Measurements from ENCODE around the gene EEF2K. TPM values are rescaled to one million over a fixed set of nuclear protein-coding genes. Genes with fewer than 3 reads are reported as not detected.

Gene EEF2K
- total RNA-seq, 1 experiment from 2014 or later = 31.8 TPM

DNA sequence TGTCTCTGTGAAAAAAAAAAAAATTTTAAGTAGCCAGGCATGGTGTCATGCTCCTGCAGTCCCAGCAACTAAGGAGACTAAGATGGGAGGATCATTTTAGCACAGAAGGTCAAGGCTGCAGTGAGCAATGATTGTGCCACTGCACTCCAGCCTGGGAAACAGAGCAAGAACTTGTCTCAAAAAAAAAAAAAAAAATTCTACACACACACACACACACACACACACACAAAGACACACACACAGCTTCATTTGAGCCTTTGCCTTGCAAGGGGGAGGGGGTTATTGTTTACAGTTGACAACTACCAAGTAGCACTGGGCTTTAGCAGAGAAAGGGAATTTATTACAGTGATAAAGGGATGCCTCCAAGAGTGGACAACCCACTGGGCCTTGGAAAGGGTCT is 86.2 kb downstream of the EEF2K start:
- intact Hi-C loops (cut with micrococcal nuclease; ENCODE audit: unreplicated experiment) = no loop called here
- H3K4me1 Mint-ChIP-seq (ENCODE audit: low read depth, unreplicated experiment) = no peaks in the 10 kb centered on the region
- TF ChIP-seq, protein P1, sequence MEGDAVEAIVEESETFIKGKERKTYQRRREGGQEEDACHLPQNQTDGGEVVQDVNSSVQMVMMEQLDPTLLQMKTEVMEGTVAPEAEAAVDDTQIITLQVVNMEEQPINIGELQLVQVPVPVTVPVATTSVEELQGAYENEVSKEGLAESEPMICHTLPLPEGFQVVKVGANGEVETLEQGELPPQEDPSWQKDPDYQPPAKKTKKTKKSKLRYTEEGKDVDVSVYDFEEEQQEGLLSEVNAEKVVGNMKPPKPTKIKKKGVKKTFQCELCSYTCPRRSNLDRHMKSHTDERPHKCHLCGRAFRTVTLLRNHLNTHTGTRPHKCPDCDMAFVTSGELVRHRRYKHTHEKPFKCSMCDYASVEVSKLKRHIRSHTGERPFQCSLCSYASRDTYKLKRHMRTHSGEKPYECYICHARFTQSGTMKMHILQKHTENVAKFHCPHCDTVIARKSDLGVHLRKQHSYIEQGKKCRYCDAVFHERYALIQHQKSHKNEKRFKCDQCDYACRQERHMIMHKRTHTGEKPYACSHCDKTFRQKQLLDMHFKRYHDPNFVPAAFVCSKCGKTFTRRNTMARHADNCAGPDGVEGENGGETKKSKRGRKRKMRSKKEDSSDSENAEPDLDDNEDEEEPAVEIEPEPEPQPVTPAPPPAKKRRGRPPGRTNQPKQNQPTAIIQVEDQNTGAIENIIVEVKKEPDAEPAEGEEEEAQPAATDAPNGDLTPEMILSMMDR (IDR thresholded peaks at IDR 0.05; ENCODE audit: unreplicated experiment) = no peak
- no peak for DNase-seq
- peaks cover 26% of the 10 kb centered on the region for H3K36me3 Mint-ChIP-seq (ENCODE audit: insufficient read depth, unreplicated experiment)
- H3K4me3 Mint-ChIP-seq (ENCODE audit: low read depth, unreplicated experiment) = no peak overlapping the region
- no peaks in the 10 kb centered on the region for H3K27me3 Mint-ChIP-seq (ENCODE audit: unreplicated experiment)
- H3K27ac Mint-ChIP-seq (ENCODE audit: unreplicated experiment) = no peak overlapping the region
- CTCF ChIA-PET = no interaction called here
- H3K9me3 Mint-ChIP-seq (ENCODE audit: low read depth, unreplicated experiment) = no peaks in the 10 kb centered on the region
- BruUV-seq (replicated peaks) = no TSS peak

DNA sequence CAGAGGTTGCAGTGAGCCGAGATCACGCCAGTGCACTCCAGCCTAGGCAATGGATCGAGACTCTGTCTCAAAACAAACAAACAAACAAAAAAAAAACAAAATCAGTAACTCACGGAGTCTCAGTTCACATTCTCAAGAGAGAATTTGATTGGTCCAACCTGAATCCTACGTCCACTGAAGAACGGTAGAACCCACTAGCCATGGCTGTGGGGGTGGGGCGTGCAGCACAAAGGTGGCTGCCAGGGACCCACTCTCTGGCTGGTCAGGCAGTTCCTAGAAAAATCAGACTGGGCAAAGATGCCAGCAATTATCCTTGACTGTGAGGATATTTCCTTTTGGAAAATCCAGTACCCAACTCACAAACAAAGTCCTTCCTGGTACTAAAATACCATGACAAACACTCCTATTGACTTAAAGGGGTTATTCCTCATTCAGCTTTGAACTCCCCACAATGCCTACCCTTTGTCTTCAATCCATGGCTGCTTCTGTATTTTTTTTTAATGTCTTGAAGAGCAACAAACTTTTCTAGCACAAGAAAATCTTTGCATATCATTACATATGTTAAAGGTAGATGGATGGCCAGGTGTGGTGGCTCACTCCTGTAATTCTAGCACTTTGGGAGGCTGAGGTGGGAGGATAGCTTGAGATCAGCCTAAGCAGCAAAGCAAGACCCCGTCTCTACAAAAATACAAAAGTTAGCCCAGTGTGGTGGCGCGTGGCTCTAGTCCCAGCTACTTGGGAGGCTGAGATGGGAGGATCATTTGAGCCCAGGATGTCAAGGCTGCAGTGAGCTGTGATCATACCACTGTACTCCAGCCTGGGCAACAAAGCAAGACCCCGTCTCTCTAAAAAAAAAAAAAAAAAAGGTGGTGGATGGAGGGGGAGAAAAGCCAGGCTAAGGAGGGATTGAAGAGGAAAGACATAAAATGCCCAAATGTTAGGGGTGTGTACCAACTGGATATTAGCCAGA is 87.3 kb downstream of the EEF2K start:
- no peak overlapping the region for H3K27ac Mint-ChIP-seq (ENCODE audit: unreplicated experiment)
- H3K36me3 Mint-ChIP-seq (ENCODE audit: insufficient read depth, unreplicated experiment) = peaks cover 36% of the 10 kb centered on the region
- CTCF ChIA-PET = interaction anchor here (0.6 to 1.2 kb wide), 3 partner anchors 75 to 566 kb away, joined by 3 to 6 read pairs (median 4); no protein-coding TSS in a partner anchor
- intact Hi-C loops (cut with micrococcal nuclease; ENCODE audit: unreplicated experiment) = no loop called here
- TF ChIP-seq, protein P1 (IDR thresholded peaks at IDR 0.05; ENCODE audit: unreplicated experiment) = no peak
- DNase-seq = no peak
- peaks cover under 1% of the 10 kb centered on the region for H3K4me1 Mint-ChIP-seq (ENCODE audit: low read depth, unreplicated experiment)
- no TSS peak for BruUV-seq (replicated peaks)
- H3K27me3 Mint-ChIP-seq (ENCODE audit: unreplicated experiment) = no peaks in the 10 kb centered on the region
- H3K4me3 Mint-ChIP-seq (ENCODE audit: low read depth, unreplicated experiment) = no peak overlapping the region
- H3K9me3 Mint-ChIP-seq (ENCODE audit: low read depth, unreplicated experiment) = no peaks in the 10 kb centered on the region

DNA sequence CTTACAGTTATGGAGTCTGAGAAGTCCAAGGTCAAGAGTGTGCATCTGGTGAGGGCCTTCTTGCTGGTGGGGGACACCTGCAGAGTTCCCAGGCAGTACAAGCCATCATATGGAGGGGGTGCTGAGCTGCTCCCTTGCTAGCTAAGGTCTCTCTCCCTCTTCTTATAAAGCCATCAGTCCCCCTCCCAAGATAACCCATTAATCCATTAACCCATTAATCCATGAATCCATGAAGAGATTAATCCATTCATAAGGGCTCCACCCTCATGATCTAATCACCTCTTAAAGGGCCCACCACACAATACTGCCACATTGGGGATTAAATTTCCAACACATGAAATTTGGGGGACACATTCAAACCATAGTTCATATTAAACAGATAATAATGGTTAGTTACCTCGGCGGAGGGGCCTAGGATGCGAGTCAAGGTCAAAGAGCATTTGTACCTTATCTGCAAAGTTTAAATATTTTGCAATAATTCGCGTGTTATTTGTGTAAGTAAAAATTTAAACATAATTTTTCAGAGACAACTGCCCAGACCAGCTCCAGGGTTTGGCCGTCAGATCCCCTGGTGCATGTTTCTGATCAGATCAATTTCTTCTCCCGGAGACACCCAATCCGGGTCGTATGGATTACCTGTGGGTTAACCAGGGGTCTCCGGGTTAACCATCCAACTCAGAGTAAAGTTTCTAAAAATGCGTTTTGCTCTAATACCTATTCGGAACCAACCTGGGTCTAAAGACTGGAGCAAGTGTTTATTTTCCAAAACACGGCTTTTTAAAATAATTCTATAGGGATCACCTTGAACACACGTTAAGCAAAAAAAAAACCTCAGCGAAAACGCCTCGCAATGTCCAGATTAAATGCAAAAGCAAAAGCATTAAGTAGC is 90.4 kb downstream of the EEF2K start:
- Mint-ChIP-seq H3K27ac (ENCODE audit: unreplicated experiment) (peak overlapping the region; percentile 99), H3K4me1 (ENCODE audit: low read depth, unreplicated experiment) (peaks cover 22% of the 10 kb centered on the region), H3K36me3 (ENCODE audit: insufficient read depth, unreplicated experiment) (peaks cover 40% of the 10 kb centered on the region), H3K4me3 (ENCODE audit: low read depth, unreplicated experiment) (peak overlapping the region; percentile 97), H3K27me3 (ENCODE audit: unreplicated experiment) (no peaks in the 10 kb centered on the region), H3K9me3 (ENCODE audit: low read depth, unreplicated experiment) (no peaks in the 10 kb centered on the region)
- BruUV-seq (replicated peaks) = no TSS peak
- TF ChIP-seq, protein P1 (IDR thresholded peaks at IDR 0.05; ENCODE audit: unreplicated experiment) = no peak
- DNase-seq = no peak
- CTCF ChIA-PET = interaction anchor here (0.5 to 2.1 kb wide), 8 partner anchors 18 to 106 kb away, joined by 3 to 15 read pairs (median 4); partner anchors contain the start of gene EEF2K
- intact Hi-C loops (cut with micrococcal nuclease; ENCODE audit: unreplicated experiment) = loop anchor here (1.0 to 2.0 kb wide), 3 partner anchors 60 to 101 kb away; no protein-coding TSS in a partner anchor
